GM18868 (cell line): ENCODE data around the gene INF2.
A peak's percentile ranks its signal among the peaks of the same experiment; 100 is the strongest.
"Not testable (repeated sequence)": the region's sequence is repeated elsewhere in the genome, so short reads cannot be mapped to it uniquely, and the experiment has no call there.

Source experiments
- ATAC-seq: cut with Tn5 transposase; IDR thresholded peaks from one replicate; pipeline ENCODE4 v1.9.1; 2021; ENCODE audit warnings: mild to moderate bottlenecking, moderate library complexity; ENCODE audit not compliant: unreplicated experiment

The INF2 gene

DNA sequence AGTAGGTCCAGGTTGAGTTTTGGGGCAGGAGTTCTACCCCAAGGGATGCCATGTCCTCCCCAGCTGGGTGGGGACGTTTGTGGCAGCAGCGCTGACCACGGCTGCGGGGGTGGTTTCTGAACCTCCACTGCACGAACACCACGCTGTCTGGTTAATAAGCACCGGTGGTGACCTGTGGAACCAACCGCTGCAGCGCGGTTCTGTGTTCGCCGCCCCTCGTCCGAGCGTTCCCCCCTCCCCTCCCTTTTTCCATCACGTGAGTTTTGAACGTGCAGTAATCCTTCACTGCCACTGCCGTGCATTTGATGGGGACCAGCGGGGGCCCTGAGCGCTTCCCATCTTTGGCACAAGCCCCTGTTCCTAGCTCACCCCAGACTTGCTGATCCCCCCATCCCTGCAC, 28.2 kb downstream of the INF2 start:
- no peak for ATAC-seq

DNA sequence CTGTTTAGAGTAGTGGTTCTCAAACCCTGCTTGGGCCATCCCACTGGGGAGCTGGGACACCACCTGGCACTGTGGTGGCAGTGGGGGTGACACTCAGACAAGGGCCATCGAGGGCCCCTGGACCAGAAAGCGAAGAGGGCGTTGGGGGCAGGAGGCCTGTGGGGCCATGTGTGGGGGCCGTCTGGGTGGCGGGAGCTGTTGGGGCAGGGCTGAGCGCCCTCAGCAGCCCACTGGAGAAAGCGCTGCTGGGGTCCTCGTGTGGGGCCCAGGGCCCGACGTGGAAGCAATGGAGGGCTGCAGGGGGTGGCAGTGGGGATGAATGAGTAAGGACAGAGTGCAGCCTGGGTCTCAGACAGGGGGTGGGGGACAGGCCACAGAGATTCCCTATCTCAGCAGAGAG, 28.7 kb downstream of the INF2 start:
- no peak for ATAC-seq

GRCh38 chr14:104718871-104719270, 29.5 kb downstream of the INF2 start:
- ATAC-seq = no peak

- no peak for ATAC-seq
Measured at GRCh38 chr14:104719343-104719742, 29.9 kb downstream of the INF2 start.

DNA sequence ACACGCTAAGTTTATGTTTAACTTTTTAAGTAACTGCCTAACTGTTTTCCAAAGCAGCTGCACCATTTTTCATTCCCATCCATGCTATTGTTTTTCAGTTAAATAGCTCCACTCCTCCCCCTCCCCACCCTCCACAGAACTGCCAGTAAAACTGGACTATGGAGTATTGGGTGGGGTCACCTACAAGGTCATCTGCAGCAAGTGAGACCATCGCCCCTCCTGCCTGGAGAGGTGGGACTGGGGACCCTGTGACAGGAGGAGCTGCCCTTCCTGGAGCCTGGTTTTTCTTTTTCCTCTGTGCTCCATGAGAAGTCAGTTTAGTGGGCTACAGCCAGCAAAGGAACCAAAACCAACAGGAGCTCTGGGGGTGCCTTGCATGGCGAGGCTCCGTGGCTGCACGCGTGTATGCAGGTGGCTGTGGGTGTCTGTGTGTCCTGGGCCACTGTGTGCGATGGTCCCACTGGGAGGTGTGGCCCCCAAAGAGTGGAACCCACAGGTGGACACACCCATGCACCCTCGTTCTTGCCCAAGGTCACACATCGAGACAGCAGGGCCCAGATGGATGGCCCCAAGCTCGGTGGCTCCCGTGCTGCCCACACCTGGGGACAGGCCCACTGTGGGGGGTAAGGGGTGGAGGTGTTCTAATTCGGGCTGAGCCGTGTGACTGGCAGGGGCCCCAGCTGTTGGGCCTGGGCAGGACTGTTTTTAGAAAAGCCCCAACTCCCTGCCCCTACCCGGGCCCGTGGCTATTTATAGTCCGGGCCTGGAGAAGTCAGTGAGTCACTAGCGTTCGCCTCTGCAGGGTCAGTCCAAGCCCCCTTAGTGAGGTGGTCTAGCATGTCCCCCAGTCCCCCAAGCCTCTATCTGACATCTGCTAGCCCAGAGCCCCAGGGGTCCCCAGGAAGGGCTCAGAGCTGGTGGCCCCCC, 32.4 kb downstream of the INF2 start:
- ATAC-seq = no peak

DNA sequence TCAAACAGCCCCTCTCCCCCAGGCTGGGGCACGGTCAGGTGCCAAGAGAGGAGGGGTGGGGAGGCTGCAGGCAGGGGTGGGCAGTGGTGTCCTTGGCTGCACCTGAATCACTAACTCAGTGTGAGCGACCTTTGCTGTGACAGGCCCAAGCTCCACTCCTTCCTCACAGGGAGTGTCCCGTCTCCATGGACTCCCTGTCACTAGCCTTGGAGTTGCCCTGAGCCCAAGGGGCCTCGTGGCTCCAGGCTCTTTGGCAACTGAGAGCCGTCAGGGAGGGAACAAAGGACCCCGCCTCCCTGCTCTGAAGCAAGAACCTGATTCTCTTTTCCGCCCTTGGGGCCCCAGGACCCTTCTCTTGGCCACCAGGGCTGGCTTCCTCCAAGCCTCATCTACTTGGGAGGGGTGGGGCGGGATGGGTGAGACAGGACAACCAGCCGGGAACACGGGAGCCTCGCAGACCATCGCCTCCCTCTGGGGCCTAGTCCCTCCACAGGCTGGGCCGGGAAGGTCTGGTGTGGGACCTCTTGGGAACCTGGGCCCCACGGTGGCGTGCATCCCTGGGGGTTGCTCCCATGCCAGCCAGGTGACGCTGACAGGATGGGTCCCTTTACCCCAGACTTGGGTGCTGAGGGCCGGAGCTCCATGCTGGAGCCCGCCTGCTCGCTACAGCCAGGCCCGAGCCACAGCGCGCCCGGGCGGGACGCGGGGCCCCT, 33.7 kb downstream of the INF2 start:
- no peak for ATAC-seq

- peak; percentile 43 for ATAC-seq
Measured at GRCh38 chr14:104723651-104724406, 34.4 kb downstream of the INF2 start, which contains the start of gene ADSS1. TSS of gene ADSS1 (plus strand) at chr14:104724229. CDS start at chr14:104724271, 42 bp downstream.

DNA sequence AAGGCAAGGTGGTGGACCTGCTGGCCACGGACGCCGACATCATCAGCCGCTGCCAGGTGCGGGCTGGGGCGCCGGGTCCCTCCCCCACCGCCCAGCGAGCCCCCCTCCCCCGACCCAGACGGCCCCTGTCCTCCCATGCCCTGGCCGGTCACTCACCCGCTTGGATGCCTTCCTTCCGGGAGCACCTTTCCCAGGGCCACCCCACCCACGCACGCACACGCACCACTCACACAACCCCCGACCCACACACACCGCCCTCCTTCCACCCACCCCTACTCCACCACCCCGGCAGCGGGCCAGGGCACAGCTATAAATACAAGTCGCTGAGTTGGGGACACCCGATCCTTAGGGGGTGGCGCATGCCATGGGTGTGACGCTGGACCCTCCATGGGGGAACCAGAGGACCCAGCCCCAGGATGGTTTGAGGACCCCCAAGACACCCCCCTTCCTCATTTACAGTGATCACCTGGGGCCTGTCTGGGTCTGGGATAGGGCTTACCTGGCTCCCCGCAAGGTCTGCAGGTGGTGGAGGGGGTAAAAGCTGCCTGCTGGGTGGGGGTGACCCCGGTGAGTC, 35.1 kb downstream of the INF2 start:
- no peak for ATAC-seq

DNA sequence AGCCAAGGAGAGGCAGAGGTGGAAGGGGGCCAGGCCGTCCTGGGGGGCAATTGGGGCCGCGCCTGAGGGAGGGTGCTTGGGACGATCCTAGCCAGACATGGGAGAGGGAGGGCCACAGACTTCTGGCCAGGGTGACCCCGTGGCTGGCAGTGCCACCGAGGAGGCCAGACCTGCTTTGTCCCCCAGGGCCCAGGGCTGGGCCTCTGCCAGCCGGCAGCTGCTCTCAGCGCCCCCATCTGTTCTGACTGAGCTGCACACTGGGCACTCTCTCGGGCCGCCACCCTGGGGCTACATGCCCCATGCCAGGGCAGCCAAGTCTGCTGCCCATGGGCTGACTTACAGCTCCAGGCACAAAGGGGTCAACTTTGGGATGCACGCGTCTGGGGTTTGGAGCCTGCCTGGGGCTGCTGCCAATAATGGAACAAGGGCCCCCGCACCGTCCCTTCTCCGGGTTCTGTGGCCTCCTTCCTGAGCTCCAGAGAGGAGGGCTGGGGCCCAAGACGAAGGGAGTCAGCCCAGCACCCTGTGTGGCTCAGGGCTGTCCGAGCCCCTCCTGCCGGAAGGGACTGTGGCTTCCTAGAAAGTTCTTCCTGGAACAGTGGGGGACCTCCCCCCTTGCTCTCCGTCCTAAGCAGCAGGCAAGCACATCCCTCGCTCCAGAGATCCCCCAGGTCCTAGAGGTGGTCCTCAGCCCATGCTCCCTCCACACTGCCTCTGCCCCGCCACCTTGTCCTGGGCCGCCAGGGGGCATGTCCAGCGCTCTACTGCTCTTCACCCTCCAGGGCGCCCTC, 35.8 kb downstream of the INF2 start:
- no peak for ATAC-seq

DNA sequence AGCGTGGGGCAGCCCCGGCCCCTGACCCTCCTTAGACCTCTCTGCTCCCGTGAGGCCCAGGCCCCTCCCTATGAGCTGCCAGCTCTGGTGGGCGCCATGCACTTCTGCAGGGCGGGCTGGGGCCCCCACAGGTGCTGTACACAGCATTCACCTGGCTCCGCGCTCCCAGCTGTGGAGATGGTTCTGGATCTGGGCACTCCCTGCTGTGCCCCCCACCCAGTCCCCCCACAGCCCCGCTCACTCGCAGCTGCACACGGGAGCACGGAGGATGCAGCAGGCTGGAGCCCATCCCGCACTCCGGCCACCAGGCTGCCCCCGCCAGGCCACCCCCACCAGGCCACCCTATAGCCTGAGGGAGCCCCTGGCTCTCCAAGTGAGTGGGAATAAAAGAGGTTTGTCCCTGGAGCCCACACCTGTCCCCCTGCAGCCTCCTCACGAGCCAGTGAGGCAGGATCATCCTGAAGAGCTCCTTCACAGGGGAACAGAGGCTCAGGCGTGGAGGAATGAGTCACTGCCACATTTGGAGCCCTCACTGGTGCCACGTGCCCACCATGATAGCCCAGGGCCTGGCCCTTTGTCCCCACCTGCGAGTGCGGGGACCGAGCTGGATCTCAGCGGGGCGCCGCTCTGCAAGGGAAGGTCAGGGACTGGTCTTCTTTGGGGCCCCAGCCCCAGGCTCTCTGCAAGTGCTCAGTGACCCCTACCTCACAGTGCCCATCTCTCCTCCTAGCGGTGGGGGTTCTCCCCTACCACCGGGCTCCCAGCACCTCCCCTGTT, 36.5 kb downstream of the INF2 start:
- no peak for ATAC-seq

DNA sequence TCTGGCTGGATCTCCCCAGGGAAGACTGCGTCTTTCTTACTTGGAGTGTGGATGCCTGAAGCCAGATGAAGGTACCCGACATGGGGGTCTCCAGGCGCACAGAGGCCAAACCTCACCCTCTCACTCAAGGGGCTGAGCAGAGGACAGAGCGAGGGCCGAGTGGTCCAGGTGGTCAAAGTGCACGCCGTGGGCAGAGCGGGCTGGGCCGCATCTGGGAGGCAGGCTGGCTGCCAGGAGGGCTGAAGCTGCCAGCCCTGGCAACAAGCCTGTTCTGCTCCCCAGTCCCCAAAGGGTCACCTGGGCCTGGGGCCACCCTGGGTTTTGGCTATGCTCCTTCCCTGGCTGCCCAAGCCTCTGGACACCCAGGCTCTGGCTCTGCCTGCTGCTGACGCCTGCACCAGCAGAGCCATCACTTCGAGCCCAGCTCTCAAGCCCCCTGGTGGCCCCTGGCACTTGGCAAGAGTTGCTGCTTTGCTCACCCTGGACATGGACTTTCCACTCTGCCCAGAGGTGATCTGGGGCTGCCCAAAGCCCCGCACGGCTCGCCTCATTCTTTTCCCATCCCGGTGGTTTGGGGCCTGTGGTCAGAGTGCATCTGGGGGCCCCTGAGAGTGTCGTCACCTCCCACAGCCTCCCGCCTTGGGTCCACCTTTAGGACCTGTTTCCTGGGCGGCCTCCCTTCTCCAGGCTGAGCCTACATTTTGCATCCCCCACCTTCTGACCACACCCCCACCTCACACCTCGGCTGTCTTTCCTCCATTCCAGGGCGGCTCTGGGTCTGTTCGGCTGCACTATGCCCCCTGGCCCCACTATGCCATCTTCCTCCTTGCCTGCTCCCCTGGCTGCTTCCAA, 37.4 kb downstream of the INF2 start:
- no peak for ATAC-seq

DNA sequence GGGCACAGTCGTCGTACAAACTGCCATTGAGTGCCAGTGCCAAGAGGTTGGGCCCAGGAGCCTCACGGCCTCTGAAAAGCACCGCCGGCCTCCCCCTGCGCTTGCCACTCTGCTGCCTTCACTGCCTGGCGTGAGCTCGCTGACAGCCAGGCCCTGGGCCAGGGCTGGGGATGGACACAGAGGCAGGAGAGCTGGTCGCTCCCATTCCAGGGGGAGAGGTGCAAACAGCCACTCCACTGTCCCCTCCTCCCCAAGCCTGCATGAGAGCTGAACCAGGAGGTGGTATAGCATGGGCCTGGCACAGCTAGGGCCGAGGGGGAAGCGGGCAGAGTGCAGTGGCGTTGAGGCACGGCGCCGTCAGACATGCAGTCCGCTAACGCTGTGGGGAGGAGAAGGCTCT, 39.2 kb downstream of the INF2 start:
- no peak for ATAC-seq

- not testable (repeated sequence) for ATAC-seq
Measured at GRCh38 chr14:104729176-104729834, 39.9 kb downstream of the INF2 start.

DNA sequence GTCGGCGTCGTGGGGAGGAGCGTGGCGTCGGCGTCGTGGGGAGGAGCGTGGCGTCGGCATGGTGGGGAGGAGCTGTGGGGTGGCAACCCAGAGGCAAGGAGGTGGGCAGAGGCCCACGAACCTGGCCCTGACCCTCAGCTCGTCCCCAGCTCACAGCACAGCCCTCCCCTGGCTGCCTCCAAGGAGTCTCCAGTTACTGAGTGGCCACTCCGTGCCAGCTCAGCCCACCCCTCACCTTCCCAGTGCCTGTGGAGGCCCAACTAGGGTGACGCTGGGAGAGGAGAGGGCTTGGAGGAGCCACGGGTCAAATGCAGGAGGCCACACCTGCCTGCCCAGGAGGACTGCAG, 40.4 kb downstream of the INF2 start:
- no peak for ATAC-seq

GRCh38 chr14:104730487-104730886, 41.1 kb downstream of the INF2 start:
- ATAC-seq = no peak

GRCh38 chr14:104731320-104732294, 42.2 kb downstream of the INF2 start:
- no peak for ATAC-seq

GRCh38 chr14:104732355-104732804, 43.0 kb downstream of the INF2 start:
- ATAC-seq = no peak
